Femur (tissue), 1 donor: ENCODE data around the gene MAP3K2.

Experiments used
- DNase-seq: peaks from one replicate; pipeline ENCODE4 v3.0.0-alpha.2; 2017

MAP3K2 gene, protein sequence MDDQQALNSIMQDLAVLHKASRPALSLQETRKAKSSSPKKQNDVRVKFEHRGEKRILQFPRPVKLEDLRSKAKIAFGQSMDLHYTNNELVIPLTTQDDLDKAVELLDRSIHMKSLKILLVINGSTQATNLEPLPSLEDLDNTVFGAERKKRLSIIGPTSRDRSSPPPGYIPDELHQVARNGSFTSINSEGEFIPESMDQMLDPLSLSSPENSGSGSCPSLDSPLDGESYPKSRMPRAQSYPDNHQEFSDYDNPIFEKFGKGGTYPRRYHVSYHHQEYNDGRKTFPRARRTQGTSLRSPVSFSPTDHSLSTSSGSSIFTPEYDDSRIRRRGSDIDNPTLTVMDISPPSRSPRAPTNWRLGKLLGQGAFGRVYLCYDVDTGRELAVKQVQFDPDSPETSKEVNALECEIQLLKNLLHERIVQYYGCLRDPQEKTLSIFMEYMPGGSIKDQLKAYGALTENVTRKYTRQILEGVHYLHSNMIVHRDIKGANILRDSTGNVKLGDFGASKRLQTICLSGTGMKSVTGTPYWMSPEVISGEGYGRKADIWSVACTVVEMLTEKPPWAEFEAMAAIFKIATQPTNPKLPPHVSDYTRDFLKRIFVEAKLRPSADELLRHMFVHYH

GRCh38 chr2:127387655-127388422 lies at the start of gene MAP3K2:
MAP3K2 (minus strand) TSS chr2:127387975; CDS start chr2:127343129, 44,846 bp downstream.
- peak; percentile 96 for DNase-seq

DNA sequence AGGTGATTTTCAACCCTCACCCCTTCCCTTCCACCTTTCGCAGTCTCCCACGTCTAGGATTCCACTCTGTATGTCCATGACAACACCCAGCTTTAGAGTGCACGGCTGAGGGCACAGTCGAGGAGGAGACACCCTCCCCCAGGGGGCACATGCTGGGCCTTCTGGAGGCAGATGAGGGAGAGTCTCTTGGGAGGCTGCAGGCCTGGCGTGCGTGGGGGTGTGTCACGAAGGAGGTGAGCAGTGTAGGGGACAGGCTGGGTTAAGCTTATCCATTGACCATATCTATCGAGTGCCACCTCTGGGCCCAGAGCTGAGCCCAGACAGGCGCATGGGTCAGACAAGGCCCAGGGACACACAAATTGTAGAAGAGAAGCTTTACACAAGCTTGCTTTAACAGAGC lies 49.3 kb upstream of the MAP3K2 start:
- no peak for DNase-seq

DNA sequence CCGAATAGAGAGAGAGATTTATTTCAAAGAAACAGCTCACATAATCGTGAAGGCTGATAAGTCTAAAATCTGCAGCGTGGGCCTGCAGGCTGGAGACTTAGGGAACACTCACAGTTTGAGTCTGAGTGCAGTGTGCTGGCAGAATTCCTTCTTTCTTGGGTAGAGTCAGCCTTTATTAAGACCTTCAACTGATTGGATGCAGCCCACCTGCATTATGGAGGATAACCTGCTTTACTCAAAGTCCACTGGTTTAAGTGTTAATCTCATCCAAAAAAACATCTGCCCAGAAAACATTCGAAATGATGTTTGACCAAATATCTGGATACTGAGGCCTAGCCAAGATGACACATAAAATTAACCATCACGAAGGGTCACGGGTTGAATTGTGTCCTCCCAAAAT lies 46.7 kb upstream of the MAP3K2 start:
- DNase-seq, result no peak

- DNase-seq, result no peak
These were observed 43.7 kb upstream of the MAP3K2 start for GRCh38 chr2:127431408-127432023.

DNA sequence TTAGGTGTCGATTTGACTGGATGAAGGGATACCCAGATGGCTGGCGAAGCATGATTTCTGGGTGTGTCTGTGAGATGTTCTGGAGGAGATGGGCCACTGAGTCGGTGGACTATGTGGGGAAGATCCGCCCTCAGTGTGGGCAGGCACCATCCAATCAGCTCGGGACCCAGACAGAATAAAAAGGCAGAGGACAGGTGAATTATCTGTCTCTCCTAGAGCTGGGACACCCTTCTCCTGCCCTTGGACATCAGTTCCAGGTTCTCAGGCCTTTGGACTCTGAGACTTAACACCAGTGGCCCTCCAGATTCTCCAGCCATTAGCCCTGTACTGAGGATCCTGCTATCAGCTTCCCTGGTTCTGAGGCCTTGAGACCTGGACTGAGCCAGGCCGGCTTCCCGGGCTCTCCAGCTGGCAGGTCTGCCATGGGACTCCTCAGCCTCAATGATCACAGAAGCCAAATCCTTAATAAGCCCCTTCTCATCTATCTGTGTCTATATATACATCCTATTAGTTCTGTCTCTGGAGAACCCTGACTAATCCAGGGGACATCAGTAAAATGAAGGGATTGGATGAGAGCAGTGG lies 42.2 kb upstream of the MAP3K2 start:
- DNase-seq, result no peak

DNA sequence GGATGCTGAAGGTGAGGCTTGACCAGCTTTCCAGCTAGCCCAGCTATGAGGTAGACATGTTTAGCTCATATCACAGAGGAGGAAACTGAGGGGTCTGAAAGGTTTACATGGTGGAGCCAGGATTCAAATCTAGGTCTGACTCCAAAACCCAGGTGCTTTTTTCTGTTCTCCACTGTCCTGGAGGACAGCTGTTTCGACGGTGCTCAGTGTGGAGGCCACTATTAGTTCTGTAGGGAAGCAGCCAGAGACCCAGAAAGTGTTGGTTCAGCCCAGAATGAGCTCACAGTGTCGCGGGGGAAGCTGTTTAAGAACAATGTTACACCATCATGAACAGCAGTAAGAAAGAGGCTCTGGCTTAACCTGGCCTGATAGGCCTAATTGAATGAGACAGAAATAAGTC lies 41.5 kb upstream of the MAP3K2 start:
- DNase-seq, result no peak

DNA sequence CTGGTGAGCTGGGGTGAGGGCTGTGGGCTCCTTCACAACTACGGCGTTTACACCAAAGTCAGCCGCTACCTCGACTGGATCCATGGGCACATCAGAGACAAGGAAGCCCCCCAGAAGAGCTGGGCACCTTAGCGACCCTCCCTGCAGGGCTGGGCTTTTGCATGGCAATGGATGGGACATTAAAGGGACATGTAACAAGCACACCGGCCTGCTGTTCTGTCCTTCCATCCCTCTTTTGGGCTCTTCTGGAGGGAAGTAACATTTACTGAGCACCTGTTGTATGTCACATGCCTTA lies 41.0 kb upstream of the MAP3K2 start:
- no peak for DNase-seq

DNA sequence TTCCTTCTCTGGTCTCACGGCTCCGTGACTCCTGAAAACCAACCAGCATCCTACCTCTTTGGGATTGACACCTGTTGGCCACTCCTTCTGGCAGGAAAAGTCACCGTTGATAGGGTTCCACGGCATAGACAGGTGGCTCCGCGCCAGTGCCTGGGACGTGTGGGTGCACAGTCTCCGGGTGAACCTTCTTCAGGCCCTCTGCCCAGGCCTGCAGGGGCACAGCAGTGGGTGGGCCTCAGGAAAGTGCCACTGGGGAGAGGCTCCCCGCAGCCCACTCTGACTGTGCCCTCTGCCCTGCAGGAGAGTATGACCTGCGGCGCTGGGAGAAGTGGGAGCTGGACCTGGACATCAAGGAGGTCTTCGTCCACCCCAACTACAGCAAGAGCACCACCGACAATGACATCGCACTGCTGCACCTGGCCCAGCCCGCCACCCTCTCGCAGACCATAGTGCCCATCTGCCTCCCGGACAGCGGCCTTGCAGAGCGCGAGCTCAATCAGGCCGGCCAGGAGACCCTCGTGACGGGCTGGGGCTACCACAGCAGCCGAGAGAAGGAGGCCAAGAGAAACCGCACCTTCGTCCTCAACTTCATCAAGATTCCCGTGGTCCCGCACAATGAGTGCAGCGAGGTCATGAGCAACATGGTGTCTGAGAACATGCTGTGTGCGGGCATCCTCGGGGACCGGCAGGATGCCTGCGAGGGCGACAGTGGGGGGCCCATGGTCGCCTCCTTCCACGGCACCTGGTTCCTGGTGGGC lies 40.5 kb upstream of the MAP3K2 start:
- no peak for DNase-seq

GRCh38 chr2:127427376-127428056 lies 39.7 kb upstream of the MAP3K2 start:
- DNase-seq, result no peak

DNA sequence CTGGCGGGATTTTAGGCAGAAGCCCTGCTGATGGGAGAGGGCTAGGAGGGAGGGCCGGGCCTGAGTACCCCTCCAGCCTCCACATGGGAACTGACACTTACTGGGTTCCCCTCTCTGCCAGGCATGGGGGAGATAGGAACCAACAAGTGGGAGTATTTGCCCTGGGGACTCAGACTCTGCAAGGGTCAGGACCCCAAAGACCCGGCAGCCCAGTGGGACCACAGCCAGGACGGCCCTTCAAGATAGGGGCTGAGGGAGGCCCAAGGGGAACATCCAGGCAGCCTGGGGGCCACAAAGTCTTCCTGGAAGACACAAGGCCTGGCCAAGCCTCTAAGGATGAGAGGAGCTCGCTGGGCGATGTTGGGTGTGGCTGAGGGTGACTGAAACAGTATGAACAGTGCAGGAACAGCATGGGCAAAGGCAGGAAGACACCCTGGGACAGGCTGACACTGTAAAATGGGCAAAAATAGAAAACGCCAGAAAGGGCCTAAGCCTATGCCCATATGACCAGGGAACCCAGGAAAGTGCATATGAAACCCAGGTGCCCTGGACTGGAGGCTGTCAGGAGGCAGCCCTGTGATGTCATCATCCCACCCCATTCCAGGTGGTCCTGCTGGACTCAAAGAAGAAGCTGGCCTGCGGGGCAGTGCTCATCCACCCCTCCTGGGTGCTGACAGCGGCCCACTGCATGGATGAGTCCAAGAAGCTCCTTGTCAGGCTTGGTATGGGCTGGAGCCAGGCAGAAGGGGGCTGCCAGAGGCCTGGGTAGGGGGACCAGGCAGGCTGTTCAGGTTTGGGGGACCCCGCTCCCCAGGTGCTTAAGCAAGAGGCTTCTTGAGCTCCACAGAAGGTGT lies 39.0 kb upstream of the MAP3K2 start:
- DNase-seq, result no peak

GRCh38 chr2:127425540-127426490 lies 38.0 kb upstream of the MAP3K2 start:
- DNase-seq, result no peak

DNA sequence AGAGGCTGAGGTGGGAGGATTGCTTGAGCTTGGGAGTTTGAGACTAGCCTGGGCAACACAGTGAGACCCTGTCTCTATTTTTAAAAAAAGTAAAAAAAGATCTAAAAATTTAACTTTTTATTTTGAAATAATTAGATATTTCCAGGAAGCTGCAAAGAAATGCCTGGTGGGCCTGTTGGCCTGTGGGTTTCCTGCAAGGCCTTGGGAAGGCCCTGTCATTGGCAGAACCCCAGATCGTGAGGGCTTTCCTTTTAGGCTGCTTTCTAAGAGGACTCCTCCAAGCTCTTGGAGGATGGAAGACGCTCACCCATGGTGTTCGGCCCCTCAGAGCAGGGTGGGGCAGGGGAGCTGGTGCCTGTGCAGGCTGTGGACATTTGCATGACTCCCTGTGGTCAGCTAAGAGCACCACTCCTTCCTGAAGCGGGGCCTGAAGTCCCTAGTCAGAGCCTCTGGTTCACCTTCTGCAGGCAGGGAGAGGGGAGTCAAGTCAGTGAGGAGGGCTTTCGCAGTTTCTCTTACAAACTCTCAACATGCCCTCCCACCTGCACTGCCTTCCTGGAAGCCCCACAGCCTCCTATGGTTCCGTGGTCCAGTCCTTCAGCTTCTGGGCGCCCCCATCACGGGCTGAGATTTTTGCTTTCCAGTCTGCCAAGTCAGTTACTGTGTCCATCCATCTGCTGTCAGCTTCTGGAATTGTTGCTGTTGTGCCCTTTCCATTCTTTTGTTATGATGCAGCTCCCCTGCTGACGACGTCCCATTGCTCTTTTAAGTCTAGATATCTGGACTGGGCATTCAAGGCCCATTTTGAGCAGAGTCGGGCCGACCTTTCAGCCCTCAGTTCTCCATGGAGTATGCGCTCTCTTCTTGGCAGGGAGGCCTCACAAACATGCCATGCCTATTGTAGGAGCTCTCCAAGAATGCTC lies 37.1 kb upstream of the MAP3K2 start:
- no peak for DNase-seq

GRCh38 chr2:127423880-127424279 lies 36.1 kb upstream of the MAP3K2 start:
- no peak for DNase-seq

DNA sequence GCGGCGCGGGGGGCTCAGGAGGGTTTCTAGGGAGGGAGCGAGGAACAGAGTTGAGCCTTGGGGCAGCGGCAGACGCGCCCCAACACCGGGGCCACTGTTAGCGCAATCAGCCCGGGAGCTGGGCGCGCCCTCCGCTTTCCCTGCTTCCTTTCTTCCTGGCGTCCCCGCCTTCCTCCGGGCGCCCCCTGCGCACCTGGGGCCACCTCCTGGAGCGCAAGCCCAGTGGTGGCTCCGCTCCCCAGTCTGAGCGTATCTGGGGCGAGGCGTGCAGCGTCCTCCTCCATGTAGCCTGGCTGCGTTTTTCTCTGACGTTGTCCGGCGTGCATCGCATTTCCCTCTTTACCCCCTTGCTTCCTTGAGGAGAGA lies 35.7 kb upstream of the MAP3K2 start:
- DNase-seq, result no peak

DNA sequence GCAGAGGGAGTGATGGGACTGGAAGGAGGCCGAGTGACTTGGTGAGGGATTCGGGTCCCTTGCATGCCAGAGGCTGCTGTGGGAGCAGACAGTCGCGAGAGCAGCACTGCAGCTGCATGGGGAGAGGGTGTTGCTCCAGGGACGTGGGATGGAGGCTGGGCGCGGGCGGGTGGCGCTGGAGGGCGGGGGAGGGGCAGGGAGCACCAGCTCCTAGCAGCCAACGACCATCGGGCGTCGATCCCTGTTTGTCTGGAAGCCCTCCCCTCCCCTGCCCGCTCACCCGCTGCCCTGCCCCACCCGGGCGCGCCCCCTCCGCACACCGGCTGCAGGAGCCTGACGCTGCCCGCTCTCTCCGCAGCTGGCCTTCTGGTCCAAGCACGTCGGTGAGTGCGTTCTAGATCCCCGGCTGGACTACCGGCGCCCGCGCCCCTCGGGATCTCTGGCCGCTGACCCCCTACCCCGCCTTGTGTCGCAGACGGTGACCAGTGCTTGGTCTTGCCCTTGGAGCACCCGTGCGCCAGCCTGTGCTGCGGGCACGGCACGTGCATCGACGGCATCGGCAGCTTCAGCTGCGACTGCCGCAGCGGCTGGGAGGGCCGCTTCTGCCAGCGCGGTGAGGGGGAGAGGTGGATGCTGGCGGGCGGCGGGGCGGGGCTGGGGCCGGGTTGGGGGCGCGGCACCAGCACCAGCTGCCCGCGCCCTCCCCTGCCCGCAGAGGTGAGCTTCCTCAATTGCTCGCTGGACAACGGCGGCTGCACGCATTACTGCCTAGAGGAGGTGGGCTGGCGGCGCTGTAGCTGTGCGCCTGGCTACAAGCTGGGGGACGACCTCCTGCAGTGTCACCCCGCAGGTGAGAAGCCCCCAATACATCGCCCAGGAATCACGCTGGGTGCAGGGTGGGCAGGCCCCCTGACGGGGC lies 35.0 kb upstream of the MAP3K2 start:
- DNase-seq, result no peak

- no peak for DNase-seq
These were observed 34.2 kb upstream of the MAP3K2 start for GRCh38 chr2:127421871-127422558.
